DOHH2 (cell line): Measurements from ENCODE around the gene FOXD2.

ENCODE experiments used
- H3F3A ChIP-seq: fragments of 200-600 bp; sonication (generic), shearing (Covaris generic); 2 replicates; pipeline ENCODE4 v1.6.0; 2016; ENCODE audit warnings: antibody characterized with exemption, mild to moderate bottlenecking; ENCODE audit not compliant: control insufficient read depth, insufficient read depth
- H3K27ac ChIP-seq: fragments of 200-600 bp; sonication (generic); 2 replicates; pipeline ENCODE4 v1.5.1; 2014; ENCODE audit warnings: low read depth, mild to moderate bottlenecking, low read length, moderate library complexity
- H3K27me3 ChIP-seq: fragments of 200-600 bp; sonication (generic); 2 replicates; pipeline ENCODE4 v1.6.1; 2014; ENCODE audit warnings: mild to moderate bottlenecking, low read length, mixed read lengths; ENCODE audit not compliant: control insufficient read depth
- H3K36me3 ChIP-seq: fragments of 200-600 bp; sonication (generic); 2 replicates; pipeline ENCODE4 v1.6.1; 2014; ENCODE audit warnings: mild to moderate bottlenecking, low read length, moderate library complexity, mixed read lengths; ENCODE audit not compliant: control insufficient read depth
- H3K4me1 ChIP-seq: fragments of 200-600 bp; sonication (generic); 2 replicates; pipeline ENCODE4 v1.6.1; 2014; ENCODE audit warnings: mild to moderate bottlenecking, low read length, mixed read lengths; ENCODE audit not compliant: control insufficient read depth
- H3K4me2 ChIP-seq: fragments of 200-600 bp; sonication (generic); 2 replicates; pipeline ENCODE4 v1.6.0; 2014; ENCODE audit warnings: mild to moderate bottlenecking, low read length, moderate library complexity
- H3K4me3 ChIP-seq: fragments of 200-600 bp; sonication (generic); 2 replicates; pipeline ENCODE4 v1.5.1; 2014; ENCODE audit warnings: mild to moderate bottlenecking, low read length, mixed read lengths
- H3K79me2 ChIP-seq: fragments of 200-600 bp; sonication (generic); 2 replicates; pipeline ENCODE4 v1.6.1; 2014; ENCODE audit warnings: mild to moderate bottlenecking, low read length, mixed read lengths; ENCODE audit not compliant: control insufficient read depth
- H3K9me2 ChIP-seq: fragments of 200-600 bp; sonication (generic); replicated peaks from 2 replicates; pipeline ENCODE4 v1.6.1; 2014; ENCODE audit warnings: mild to moderate bottlenecking, low read length, mixed read lengths; ENCODE audit not compliant: control insufficient read depth
- H3K9me3 ChIP-seq: fragments of 200-600 bp; sonication (generic); 2 replicates; pipeline ENCODE4 v1.6.1; 2014; ENCODE audit warnings: antibody characterized with exemption, low read length, mixed read lengths; ENCODE audit not compliant: control insufficient read depth, insufficient read depth
- H4K20me1 ChIP-seq: fragments of 200-600 bp; sonication (generic); 2 replicates; pipeline ENCODE4 v1.6.0; 2014; ENCODE audit warnings: low read depth, mild to moderate bottlenecking, antibody characterized with exemption, low read length, moderate library complexity; ENCODE audit not compliant: control insufficient read depth, insufficient read depth
- EZH2phosphoT487 ChIP-seq: fragments of 200-600 bp; sonication (generic); IDR thresholded peaks from 2 replicates; pipeline ENCODE4 v1.6.1; 2017; ENCODE audit warnings: borderline replicate concordance, mild to moderate bottlenecking, antibody characterized with exemption, low read length, moderate library complexity, mixed read lengths
- TF ChIP-seq, protein P1 (sequence below): fragments of 200-600 bp; sonication (generic); IDR thresholded peaks from one replicate; pipeline ENCODE4 v1.5.1; 2014; ENCODE audit warnings: antibody characterized with exemption, mild to moderate bottlenecking, low read depth, low read length; ENCODE audit not compliant: poor library complexity, severe bottlenecking

FOXD2 gene

GRCh38 chr1:47439017-47439818, 1.4 kb downstream of the FOXD2 start:
- H4K20me1 ChIP-seq: 0 out of 2 replicates have a peak, but pooled peaks cover 8% of the 10 kb centered on the region
- no peaks in the 10 kb centered on the region for H3K9me3 ChIP-seq
- no peak overlapping the region for H3K4me3 ChIP-seq
- H3K9me2 ChIP-seq: no peaks in the 10 kb centered on the region
- peaks cover 11% of the 10 kb centered on the region for H3K4me1 ChIP-seq
- peaks cover 17% of the 10 kb centered on the region for H3K27me3 ChIP-seq
- peaks cover 23% of the 10 kb centered on the region for H3K36me3 ChIP-seq
- no peak for TF ChIP-seq EZH2phosphoT487
- TF ChIP-seq, protein P1, sequence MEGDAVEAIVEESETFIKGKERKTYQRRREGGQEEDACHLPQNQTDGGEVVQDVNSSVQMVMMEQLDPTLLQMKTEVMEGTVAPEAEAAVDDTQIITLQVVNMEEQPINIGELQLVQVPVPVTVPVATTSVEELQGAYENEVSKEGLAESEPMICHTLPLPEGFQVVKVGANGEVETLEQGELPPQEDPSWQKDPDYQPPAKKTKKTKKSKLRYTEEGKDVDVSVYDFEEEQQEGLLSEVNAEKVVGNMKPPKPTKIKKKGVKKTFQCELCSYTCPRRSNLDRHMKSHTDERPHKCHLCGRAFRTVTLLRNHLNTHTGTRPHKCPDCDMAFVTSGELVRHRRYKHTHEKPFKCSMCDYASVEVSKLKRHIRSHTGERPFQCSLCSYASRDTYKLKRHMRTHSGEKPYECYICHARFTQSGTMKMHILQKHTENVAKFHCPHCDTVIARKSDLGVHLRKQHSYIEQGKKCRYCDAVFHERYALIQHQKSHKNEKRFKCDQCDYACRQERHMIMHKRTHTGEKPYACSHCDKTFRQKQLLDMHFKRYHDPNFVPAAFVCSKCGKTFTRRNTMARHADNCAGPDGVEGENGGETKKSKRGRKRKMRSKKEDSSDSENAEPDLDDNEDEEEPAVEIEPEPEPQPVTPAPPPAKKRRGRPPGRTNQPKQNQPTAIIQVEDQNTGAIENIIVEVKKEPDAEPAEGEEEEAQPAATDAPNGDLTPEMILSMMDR: no peak
- no peak overlapping the region for H3K27ac ChIP-seq
- H3K79me2 ChIP-seq: peaks cover 30% of the 10 kb centered on the region
- no peak overlapping the region for H3K4me2 ChIP-seq
- no peaks in the 10 kb centered on the region for H3F3A ChIP-seq

- Histone ChIP-seq H3F3A (no peaks in the 10 kb centered on the region), H3K79me2 (peaks cover 22% of the 10 kb centered on the region), H3K9me3 (no peaks in the 10 kb centered on the region), H3K27me3 (peaks cover 18% of the 10 kb centered on the region), H3K36me3 (peaks cover 20% of the 10 kb centered on the region), H3K4me2 (no peak overlapping the region), H3K27ac (no peak overlapping the region), H4K20me1 (0 out of 2 replicates have a peak, but pooled peaks cover 8% of the 10 kb centered on the region), H3K4me1 (peaks cover 9% of the 10 kb centered on the region), H3K4me3 (no peak overlapping the region), H3K9me2 (no peaks in the 10 kb centered on the region)
- TF ChIP-seq EZH2phosphoT487: no peak
- TF ChIP-seq, protein P1: no peak
These were observed 2.2 kb downstream of the FOXD2 start for GRCh38 chr1:47439819-47440598.

GRCh38 chr1:47440599-47441081, 2.8 kb downstream of the FOXD2 start:
- Histone ChIP-seq H3K4me2 (no peak overlapping the region), H3K36me3 (peaks cover 14% of the 10 kb centered on the region), H3K79me2 (peaks cover 16% of the 10 kb centered on the region), H3K27me3 (peaks cover 24% of the 10 kb centered on the region), H3K4me1 (peaks cover 7% of the 10 kb centered on the region), H3F3A (no peaks in the 10 kb centered on the region), H3K27ac (no peak overlapping the region), H3K4me3 (no peak overlapping the region), H4K20me1 (0 out of 2 replicates have a peak, but pooled peaks cover 6% of the 10 kb centered on the region), H3K9me3 (no peaks in the 10 kb centered on the region), H3K9me2 (no peaks in the 10 kb centered on the region)
- TF ChIP-seq, protein P1: no peak
- no peak for TF ChIP-seq EZH2phosphoT487
